ENCODE measurements around the gene FBXO31.

DNA sequence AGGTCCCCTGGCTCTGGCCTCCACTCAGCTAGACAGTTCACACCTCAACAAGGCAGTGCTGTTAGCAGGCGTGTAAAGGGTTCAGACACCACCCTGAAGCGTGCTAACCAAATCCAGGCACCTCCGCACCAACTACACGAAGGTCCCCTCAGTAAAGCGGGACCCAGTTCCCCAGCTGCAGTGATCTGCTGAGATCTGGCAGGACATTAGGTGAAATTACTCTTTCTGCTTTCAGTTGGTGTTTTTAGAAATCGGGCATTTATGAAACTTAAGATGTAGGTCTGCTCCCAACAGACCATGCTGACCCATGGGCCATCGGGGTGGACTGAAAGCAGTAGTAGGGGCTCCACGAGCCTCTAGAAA, 27.1 kb downstream of the FBXO31 start:
- no peak for TF ChIP-seq POLR2A (IDR thresholded peaks at IDR 0.05)
- TF ChIP-seq, protein P1, sequence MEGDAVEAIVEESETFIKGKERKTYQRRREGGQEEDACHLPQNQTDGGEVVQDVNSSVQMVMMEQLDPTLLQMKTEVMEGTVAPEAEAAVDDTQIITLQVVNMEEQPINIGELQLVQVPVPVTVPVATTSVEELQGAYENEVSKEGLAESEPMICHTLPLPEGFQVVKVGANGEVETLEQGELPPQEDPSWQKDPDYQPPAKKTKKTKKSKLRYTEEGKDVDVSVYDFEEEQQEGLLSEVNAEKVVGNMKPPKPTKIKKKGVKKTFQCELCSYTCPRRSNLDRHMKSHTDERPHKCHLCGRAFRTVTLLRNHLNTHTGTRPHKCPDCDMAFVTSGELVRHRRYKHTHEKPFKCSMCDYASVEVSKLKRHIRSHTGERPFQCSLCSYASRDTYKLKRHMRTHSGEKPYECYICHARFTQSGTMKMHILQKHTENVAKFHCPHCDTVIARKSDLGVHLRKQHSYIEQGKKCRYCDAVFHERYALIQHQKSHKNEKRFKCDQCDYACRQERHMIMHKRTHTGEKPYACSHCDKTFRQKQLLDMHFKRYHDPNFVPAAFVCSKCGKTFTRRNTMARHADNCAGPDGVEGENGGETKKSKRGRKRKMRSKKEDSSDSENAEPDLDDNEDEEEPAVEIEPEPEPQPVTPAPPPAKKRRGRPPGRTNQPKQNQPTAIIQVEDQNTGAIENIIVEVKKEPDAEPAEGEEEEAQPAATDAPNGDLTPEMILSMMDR (IDR thresholded peaks at IDR 0.05) = no peak
